Uterus (tissue), 2 donors: Measurements from ENCODE around the gene SLC38A10.

Source experiments
- CTCF ChIP-seq, 4 experiments: fragments of 200-600 bp in 2 of 4; fragments of 450-650 bp in 2 of 4; sonication (generic) in 2 of 4; IDR thresholded peaks; one replicate each; pipeline ENCODE4 v1.5.1; 2016 to 2019; ENCODE audit warnings: antibody characterized with exemption in 4 of 4, mild to moderate bottlenecking in 2 of 4, moderate library complexity in 1 of 4
- POLR2A ChIP-seq, 2 donors: fragments of 450-650 bp; IDR thresholded peaks; one replicate each; pipeline ENCODE4 v1.6.1; 2016; ENCODE audit warnings: antibody characterized with exemption in 2 of 2, mild to moderate bottlenecking in 1 of 2, moderate library complexity in 1 of 2

- TF ChIP-seq CTCF (IDR thresholded peaks at IDR 0.05) = no peak
- TF ChIP-seq POLR2A (IDR thresholded peaks at IDR 0.05) = no peak
These were observed 18.3 kb downstream of the SLC38A10 start for GRCh38 chr17:81276781-81277180.
